Endothelial cell (in vitro differentiated cells): Measurements from ENCODE around the gene NLRP10. TPM values are rescaled to one million over a fixed set of nuclear protein-coding genes. Genes with fewer than 3 reads are reported as not detected.

Experiments
- DNase-seq: peaks from one replicate; pipeline ENCODE4 v3.0.0; 2021; ENCODE audit warnings: low spot score
- H3K27ac Mint-ChIP-seq: one replicate; pipeline ENCODE4 v1.8.0; 2021; ENCODE audit warnings: mixed read lengths, inconsistent platforms; ENCODE audit not compliant: unreplicated experiment
- H3K27me3 Mint-ChIP-seq: one replicate; pipeline ENCODE4 v1.8.0; 2021; ENCODE audit warnings: mild to moderate bottlenecking, moderate library complexity, mixed read lengths, inconsistent platforms; ENCODE audit not compliant: unreplicated experiment
- H3K36me3 Mint-ChIP-seq: one replicate; pipeline ENCODE4 v1.8.0; 2021; ENCODE audit warnings: mild to moderate bottlenecking, low read depth, mixed read lengths, inconsistent platforms; ENCODE audit not compliant: unreplicated experiment
- H3K4me1 Mint-ChIP-seq: one replicate; pipeline ENCODE4 v1.8.0; 2021; ENCODE audit warnings: mild to moderate bottlenecking, mixed read lengths, inconsistent platforms; ENCODE audit not compliant: unreplicated experiment
- H3K4me3 Mint-ChIP-seq: one replicate; pipeline ENCODE4 v1.8.0; 2021; ENCODE audit warnings: mild to moderate bottlenecking, mixed read lengths, inconsistent platforms; ENCODE audit not compliant: unreplicated experiment
- H3K9me3 Mint-ChIP-seq: one replicate; pipeline ENCODE4 v1.8.0; 2021; ENCODE audit warnings: mixed read lengths, inconsistent platforms; ENCODE audit not compliant: unreplicated experiment
- total RNA-seq: library from RNA; stranded (reverse); fragmentation: NEBNext Ultra II Directional; extraction: Animal tissue kit (Norgen Biotek cat#: 25700); gene quantifications from one replicate; pipeline ENCODE4 v1.2.1, GENCODE V29; 2021; ENCODE audit not compliant: unreplicated experiment
- TF ChIP-seq, protein P1 (sequence below): fragments of 200-600 bp; sonication (generic); IDR thresholded peaks from one replicate; pipeline ENCODE4 v1.5.0; 2021; ENCODE audit warnings: antibody characterized with exemption; ENCODE audit not compliant: unreplicated experiment

The NLRP10 gene
- total RNA-seq, 1 donor from 2014 or later = not detected

DNA sequence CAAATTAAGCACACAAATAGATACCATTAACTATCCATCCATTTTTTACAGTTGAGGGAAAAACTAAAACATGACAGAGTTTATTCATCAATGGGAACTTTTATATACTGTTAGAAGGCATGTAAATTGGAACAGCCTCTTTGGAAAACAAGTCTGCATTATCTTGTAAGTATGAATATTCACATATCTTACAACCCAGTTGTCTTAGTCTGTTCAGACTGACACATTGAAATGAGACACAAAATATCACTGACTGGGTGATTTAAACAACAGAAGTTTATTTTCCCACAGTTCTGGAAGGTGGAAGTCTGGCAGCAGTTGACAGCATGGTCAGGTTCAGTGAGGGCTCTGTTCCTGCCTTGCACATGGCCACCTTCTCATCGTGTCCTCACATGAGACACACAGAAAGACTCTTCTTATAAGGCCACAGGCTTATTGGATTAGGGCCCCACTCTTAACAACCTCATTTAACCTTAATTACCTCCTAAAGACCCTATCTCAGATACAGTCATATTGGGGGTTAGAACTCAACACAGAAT is 16.4 kb upstream of the NLRP10 start:
- no peak overlapping the region for H3K27ac Mint-ChIP-seq
- H3K4me3 Mint-ChIP-seq = no peak overlapping the region
- H3K36me3 Mint-ChIP-seq = no peaks in the 10 kb centered on the region
- TF ChIP-seq, protein P1, sequence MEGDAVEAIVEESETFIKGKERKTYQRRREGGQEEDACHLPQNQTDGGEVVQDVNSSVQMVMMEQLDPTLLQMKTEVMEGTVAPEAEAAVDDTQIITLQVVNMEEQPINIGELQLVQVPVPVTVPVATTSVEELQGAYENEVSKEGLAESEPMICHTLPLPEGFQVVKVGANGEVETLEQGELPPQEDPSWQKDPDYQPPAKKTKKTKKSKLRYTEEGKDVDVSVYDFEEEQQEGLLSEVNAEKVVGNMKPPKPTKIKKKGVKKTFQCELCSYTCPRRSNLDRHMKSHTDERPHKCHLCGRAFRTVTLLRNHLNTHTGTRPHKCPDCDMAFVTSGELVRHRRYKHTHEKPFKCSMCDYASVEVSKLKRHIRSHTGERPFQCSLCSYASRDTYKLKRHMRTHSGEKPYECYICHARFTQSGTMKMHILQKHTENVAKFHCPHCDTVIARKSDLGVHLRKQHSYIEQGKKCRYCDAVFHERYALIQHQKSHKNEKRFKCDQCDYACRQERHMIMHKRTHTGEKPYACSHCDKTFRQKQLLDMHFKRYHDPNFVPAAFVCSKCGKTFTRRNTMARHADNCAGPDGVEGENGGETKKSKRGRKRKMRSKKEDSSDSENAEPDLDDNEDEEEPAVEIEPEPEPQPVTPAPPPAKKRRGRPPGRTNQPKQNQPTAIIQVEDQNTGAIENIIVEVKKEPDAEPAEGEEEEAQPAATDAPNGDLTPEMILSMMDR = no peak
- H3K9me3 Mint-ChIP-seq = no peaks in the 10 kb centered on the region
- no peak for DNase-seq
- H3K4me1 Mint-ChIP-seq = peaks cover 12% of the 10 kb centered on the region
- H3K27me3 Mint-ChIP-seq = peaks cover 5% of the 10 kb centered on the region

DNA sequence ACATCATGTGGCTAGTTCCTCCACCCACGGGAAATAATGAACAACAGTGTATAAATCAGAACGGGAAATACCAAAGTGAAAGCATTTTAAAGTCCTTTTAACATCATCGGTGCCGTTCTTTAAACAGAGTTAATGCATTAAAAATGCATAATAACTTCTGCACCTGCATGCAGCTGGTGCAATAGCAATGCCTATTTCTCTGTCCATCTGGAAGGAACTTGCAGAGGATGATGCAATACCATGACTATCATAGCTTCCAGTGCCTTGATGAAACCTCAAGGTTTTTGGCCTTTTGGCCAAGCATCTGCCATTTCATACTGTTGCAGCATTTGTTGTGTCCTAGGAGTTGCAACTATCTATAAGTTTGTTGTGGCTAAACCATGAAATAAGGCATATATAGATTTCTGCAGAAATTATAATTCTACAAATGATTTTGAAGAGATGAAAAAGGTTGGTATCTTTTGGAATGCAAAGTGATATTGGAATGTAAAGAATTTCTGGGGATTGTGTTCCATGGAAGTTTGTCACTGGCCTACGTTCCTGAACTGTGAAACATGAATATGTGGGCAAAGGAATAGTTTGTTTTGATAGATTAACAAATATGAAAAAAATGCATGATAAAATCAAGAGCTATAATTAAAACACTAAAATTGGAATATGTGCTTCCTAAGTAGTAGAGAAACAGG is 12.1 kb upstream of the NLRP10 start:
- TF ChIP-seq, protein P1 = no peak
- no peak for DNase-seq
- peaks cover 2% of the 10 kb centered on the region for H3K27me3 Mint-ChIP-seq
- H3K27ac Mint-ChIP-seq = no peak overlapping the region
- H3K36me3 Mint-ChIP-seq = no peaks in the 10 kb centered on the region
- no peak overlapping the region for H3K4me3 Mint-ChIP-seq
- no peaks in the 10 kb centered on the region for H3K4me1 Mint-ChIP-seq
- H3K9me3 Mint-ChIP-seq = no peaks in the 10 kb centered on the region

DNA sequence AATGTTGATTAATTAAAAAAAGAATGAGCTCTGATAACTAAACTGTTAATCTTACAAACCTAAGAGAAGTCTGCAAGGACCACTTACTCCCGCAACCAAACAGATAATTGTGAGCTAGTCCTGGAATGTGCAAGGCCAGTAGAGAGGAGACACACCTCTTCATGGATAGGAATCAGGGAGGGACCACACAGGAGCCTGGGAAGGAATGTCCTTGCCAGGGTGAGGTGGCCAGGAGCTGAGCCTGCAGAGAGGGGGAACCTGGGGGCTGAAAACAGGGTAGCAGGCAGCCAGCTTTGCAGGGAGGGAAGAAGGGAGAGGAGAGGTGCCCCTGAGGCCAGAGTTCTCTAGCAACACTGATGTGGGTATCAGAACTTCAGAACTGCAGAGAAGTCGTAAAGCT is 9.4 kb upstream of the NLRP10 start:
- DNase-seq = no peak
- TF ChIP-seq, protein P1 = no peak
- no peak overlapping the region for H3K27ac Mint-ChIP-seq
- H3K4me1 Mint-ChIP-seq = no peaks in the 10 kb centered on the region
- H3K27me3 Mint-ChIP-seq = peaks cover 4% of the 10 kb centered on the region
- H3K36me3 Mint-ChIP-seq = no peaks in the 10 kb centered on the region
- H3K4me3 Mint-ChIP-seq = no peak overlapping the region
- no peaks in the 10 kb centered on the region for H3K9me3 Mint-ChIP-seq

DNA sequence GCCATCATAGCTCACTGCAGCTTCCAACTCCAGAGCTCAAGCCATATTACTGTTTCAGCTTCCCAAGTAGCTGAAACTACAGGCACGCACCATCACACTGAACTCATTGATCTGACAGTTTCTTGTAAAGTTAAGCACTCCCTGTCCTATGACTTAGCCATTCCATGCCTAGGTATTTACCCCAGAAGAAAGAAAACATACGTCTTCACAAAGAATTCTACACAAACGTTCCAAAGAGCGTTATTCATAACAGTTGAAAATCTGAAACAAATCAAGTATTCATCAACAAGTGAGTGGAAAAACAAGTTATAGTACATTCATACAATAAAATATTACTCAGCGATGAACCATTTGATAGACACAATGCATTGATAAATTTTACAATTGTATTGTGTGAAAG is 7.8 kb upstream of the NLRP10 start:
- H3K4me1 Mint-ChIP-seq = no peaks in the 10 kb centered on the region
- H3K4me3 Mint-ChIP-seq = no peak overlapping the region
- no peak overlapping the region for H3K27ac Mint-ChIP-seq
- H3K36me3 Mint-ChIP-seq = no peaks in the 10 kb centered on the region
- no peaks in the 10 kb centered on the region for H3K9me3 Mint-ChIP-seq
- no peak for DNase-seq
- peaks cover 2% of the 10 kb centered on the region for H3K27me3 Mint-ChIP-seq
- TF ChIP-seq, protein P1 = no peak

DNA sequence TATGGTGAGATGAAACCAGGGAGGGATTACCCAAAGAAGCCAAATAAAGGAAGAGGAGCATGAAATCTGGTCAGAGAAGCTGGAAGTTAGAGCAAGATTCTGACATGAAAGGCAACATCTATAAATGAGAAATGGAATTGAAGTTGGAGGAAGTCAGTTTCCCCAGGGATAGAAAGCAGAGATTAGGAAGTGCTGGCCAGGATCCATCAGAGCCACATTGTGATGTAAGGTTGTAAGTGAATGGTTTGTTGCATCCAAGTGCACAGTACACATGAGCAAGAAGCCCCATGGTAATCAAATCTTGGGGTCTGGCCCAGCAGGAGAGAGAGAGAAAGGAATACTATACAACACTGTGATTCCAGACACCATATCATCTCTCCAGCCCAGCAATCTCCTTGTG is 6.6 kb upstream of the NLRP10 start:
- Mint-ChIP-seq H3K27me3 (peaks cover 2% of the 10 kb centered on the region), H3K36me3 (no peaks in the 10 kb centered on the region), H3K4me3 (no peak overlapping the region), H3K27ac (no peak overlapping the region), H3K4me1 (no peaks in the 10 kb centered on the region), H3K9me3 (no peaks in the 10 kb centered on the region)
- TF ChIP-seq, protein P1 = no peak
- no peak for DNase-seq
